ENCODE measurements around the gene NFATC2. TPM values are rescaled to one million over a fixed set of nuclear protein-coding genes. Genes with fewer than 3 reads are reported as not detected.

Gene NFATC2
- total RNA-seq, 4 donors from 2014 or later = 5.7 to 36.4 (median 12.0) TPM

GRCh38 chr20:51574248-51575033 is 31.9 kb upstream of the NFATC2 start:
- TF ChIP-seq CTCF (IDR thresholded peaks at IDR 0.05) (no peak), POLR2A (IDR thresholded peaks at IDR 0.05) (no peak)
- intact Hi-C loops (cut with DNase I; ENCODE audit: low total_unique reads) = no loop called here
- no peak overlapping the region for H3K4me3 ChIP-seq
- peaks cover 0 to 3% of the 10 kb centered on the region in 2 donors for H3K4me1 ChIP-seq
- no peaks in the 10 kb centered on the region for H3K9me3 ChIP-seq
- no peaks in the 10 kb centered on the region for H3K36me3 ChIP-seq
- no peak for DNase-seq
- no peaks in the 10 kb centered on the region for H3K27me3 ChIP-seq
- H3K27ac ChIP-seq = no peak overlapping the region

GRCh38 chr20:51573576-51574243 is 31.2 kb upstream of the NFATC2 start:
- DNase-seq = no peak

DNA sequence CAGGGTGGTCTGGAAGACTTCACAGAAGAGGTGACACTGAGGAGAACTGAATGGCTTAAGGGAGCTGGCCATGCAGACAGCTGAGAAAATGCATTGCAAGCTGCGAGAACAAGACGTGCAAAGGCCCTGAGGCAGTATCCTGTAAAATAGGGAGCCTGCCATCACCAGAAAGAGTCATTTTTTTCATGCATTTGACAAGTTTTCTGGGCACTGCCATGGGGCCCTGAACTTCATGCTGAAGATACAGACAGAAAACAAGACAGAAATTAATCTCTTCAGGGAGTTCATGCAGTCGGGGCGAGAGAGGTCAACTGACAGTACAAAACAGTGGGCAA is 28.9 kb upstream of the NFATC2 start:
- H3K27ac ChIP-seq = no peak overlapping the region
- H3K9me3 ChIP-seq = no peaks in the 10 kb centered on the region
- H3K36me3 ChIP-seq = no peaks in the 10 kb centered on the region
- TF ChIP-seq CTCF (IDR thresholded peaks at IDR 0.05) (no peak), POLR2A (IDR thresholded peaks at IDR 0.05) (no peak)
- H3K27me3 ChIP-seq = no peaks in the 10 kb centered on the region
- no peak overlapping the region for H3K4me3 ChIP-seq
- no peak for DNase-seq
- peaks cover 0 to 3% of the 10 kb centered on the region in 2 donors for H3K4me1 ChIP-seq
- intact Hi-C loops (cut with DNase I; ENCODE audit: low total_unique reads) = no loop called here

More at GRCh38 chr20:51573576-51574243, 31.2 kb upstream of the NFATC2 start:
- Histone ChIP-seq H3K4me1 (peaks cover 0 to 3% of the 10 kb centered on the region in 2 donors), H3K27me3 (no peaks in the 10 kb centered on the region), H3K4me3 (no peak overlapping the region), H3K36me3 (no peaks in the 10 kb centered on the region), H3K27ac (no peak overlapping the region), H3K9me3 (no peaks in the 10 kb centered on the region)
- intact Hi-C loops (cut with DNase I; ENCODE audit: low total_unique reads) = no loop called here
- TF ChIP-seq CTCF (IDR thresholded peaks at IDR 0.05) (no peak), POLR2A (IDR thresholded peaks at IDR 0.05) (no peak)

GRCh38 chr20:51570739-51571459 is 28.4 kb upstream of the NFATC2 start:
- Histone ChIP-seq H3K4me1 (peaks cover 0 to 3% of the 10 kb centered on the region in 2 donors), H3K4me3 (no peak overlapping the region), H3K27ac (no peak overlapping the region), H3K27me3 (no peaks in the 10 kb centered on the region), H3K9me3 (no peaks in the 10 kb centered on the region), H3K36me3 (no peaks in the 10 kb centered on the region)
- DNase-seq = no peak
- intact Hi-C loops (cut with DNase I; ENCODE audit: low total_unique reads) = no loop called here
- TF ChIP-seq CTCF (IDR thresholded peaks at IDR 0.05) = no peak
- no peak for TF ChIP-seq POLR2A (IDR thresholded peaks at IDR 0.05)

Measured in uterus (tissue), 4 donors.